WTC11 (cell line): ENCODE results near the gene CDH12.
"Not testable (repeated sequence)": the region's sequence is repeated elsewhere in the genome, so short reads cannot be mapped to it uniquely, and the experiment has no call there.

Experiments used
- IRF2 ChIP-seq: sonication (generic); formaldehyde crosslinking; IDR thresholded peaks from 2 replicates; pipeline ENCODE4 v1.8.0; 2022; ENCODE audit warnings: low read depth, missing genetic modification reagents, borderline replicate concordance
- SP1 ChIP-seq: sonication (generic); formaldehyde crosslinking; conservative IDR thresholded peaks from 2 replicates; pipeline ENCODE4 v1.8.1; 2022; ENCODE audit warnings: missing genetic modification reagents
- TF ChIP-seq, protein P1 (sequence below): sonication (generic); formaldehyde crosslinking; conservative IDR thresholded peaks from 2 replicates; pipeline ENCODE4 v1.8.1; 2022; ENCODE audit warnings: mild to moderate bottlenecking, missing genetic modification reagents

DNA sequence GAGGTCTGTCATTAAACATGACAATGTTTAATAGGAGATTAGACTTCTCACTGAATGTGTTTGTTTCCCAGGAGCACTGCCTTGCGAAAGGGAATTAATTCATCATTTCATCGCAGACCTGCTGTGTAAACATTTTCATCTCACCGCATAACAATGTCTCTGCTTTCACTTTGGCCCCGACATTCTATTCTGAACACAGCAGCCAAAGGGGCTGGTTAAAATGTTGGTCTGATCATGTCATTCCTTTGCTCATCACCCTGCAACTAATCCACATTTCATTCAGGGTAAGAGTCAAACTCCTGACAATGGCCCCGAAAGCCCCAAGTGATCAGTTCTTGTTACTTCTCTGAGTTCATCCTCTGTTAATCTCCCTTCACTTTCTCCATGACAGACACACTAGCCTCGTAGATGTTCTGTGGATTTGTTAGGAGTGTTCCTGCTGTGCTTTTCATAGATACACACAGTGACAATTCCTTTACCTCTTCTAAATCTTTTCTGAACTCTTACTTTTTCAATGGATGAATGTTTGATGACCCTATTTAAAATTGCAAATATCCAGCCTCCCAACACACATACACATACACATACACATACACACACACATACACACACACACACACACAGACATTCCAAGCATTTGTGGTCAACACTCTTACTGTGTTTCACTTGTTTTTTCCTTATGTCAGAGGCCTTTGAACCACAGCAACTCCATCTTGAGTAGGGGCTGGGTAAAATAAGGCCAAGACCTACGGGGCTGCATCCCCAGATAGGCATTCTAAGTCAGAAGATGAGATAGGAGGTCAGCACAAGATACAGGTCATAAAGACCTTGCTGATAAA, 688.0 kb downstream of the CDH12 start:
- not testable (repeated sequence) for TF ChIP-seq SP1, IRF2 (CRISPR knock-in tag)
- TF ChIP-seq, protein P1, sequence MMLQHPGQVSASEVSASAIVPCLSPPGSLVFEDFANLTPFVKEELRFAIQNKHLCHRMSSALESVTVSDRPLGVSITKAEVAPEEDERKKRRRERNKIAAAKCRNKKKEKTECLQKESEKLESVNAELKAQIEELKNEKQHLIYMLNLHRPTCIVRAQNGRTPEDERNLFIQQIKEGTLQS (CRISPR knock-in tag) = not testable (repeated sequence)
